ENCODE results near the gene SF3B1.

SF3B1 gene

GRCh38 chr2:197340591-197340990 is 94.2 kb downstream of the SF3B1 start:
- no peak for DNase-seq (ENCODE audit: low read depth, low spot score)
